Measurements from ENCODE around the gene LMAN2L. TPM values are rescaled to one million over a fixed set of nuclear protein-coding genes. Genes with fewer than 3 reads are reported as not detected.
A peak's percentile ranks its signal among the peaks of the same experiment; 100 is the strongest.

The LMAN2L gene
- total and polyA plus RNA-seq, 2 of the 8 experiments (the other 6 are each of a cell fraction or from before 2014, with no cell fraction given): 14.3 to 17.6 TPM

DNA sequence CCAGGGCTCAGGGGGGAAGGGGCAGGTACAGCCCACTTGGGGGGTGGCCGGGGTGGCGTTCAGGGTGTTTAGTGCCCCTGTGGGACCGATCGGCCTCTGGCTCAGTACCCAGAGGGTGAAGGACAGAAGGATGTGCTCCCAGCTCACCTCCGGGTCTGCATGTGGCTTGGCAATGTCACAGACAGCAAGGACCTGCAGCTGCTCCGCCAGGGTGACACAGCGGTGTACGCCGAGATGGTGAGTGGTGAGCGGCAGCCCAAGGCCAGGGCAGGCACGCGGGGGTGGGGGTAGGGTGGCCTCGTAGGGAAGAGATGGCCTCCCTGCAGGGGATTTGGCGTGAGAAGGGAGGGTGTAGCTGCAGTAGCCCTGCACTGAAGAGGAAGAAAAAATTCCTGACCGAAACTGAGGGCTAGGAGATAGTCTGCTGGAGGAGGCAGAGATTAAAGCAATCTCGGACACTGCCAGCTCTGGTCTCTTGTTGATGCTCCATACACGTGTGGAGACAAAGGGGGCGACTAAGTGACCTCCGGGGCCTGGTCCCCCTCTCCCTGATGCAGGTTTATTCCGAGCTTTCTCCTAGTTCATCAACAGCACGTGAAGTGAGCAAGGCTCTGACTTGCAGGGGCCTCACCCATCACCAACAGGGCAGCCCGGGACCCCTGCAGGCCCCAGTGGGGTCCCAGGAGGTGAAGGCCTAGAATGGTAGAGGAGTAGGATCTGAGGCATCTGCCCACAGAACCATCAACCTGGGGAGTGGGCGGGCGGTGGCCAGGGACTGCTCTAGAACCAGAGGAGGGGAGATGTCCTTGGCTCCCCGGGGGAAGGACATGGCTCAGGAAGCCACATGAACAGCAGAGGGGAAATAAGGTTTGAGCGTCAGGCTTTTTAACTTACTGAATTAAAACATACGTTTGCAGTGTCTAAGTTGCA lies 51.9 kb downstream of the LMAN2L start:
- no peak overlapping the region for H2BK20ac ChIP-seq (ENCODE audit: low read length)
- WGBS, 2 experiments (ENCODE audit: extremely low coverage in 1 of 2, insufficient coverage in 1 of 2, insufficient read length in 1 of 2, insufficient replicate concordance in 2 of 2, low coverage in 1 of 2, low lambda C conversion rate in 2 of 2, missing lambda C conversion rate in 1 of 2): 83% methylated on average over 25 of the region's 27 CpGs; no CpG with 5 or more reads in 1 of the 2 experiments
- CTCF ChIA-PET (ENCODE audit: partially characterized antibody): interaction anchor here (1.1 to 2.7 kb wide), 2 partner anchors 12 to 20 kb away, joined by 5 to 7 read pairs; no protein-coding TSS in a partner anchor
- no peak overlapping the region for H2BK15ac ChIP-seq (ENCODE audit: low read length)
- no peak overlapping the region for H3K4me3 ChIP-seq (ENCODE audit: extremely low read depth in 1 of 4, insufficient read depth in 2 of 4, low read depth in 3 of 4, low read length in 4 of 4)
- no peak for FAIRE-seq
- H4K8ac ChIP-seq (ENCODE audit: extremely low read depth, insufficient read depth, low read length): peak overlapping the region; percentile 57; the same call in 1 of the 2 replicates
- peaks cover 0 to 6% (median under 1%) of the 10 kb centered on the region in 4 experiments; a peak in 3 of 7 replicates for H3K4me1 ChIP-seq (replicated peaks in 1 of 4; ENCODE audit: control insufficient read depth in 3 of 4, insufficient read depth in 4 of 4, low read length in 3 of 4)
- no peak overlapping the region for H2BK120ac ChIP-seq (replicated peaks; ENCODE audit: low read depth, low read length)
- H3K56ac ChIP-seq (replicated peaks; ENCODE audit: insufficient read length, low read depth, low read length): no peak overlapping the region
- H4K5ac ChIP-seq (ENCODE audit: insufficient read length, low read depth, low read length): peak overlapping the region; percentile 25
- H2AK5ac ChIP-seq (ENCODE audit: low read depth, low read length): no peak overlapping the region
- H3K4ac ChIP-seq (replicated peaks; ENCODE audit: insufficient read length, low read depth, low read length): no peak overlapping the region
- H3K27me3 ChIP-seq (replicated peaks in 1 of 4; ENCODE audit: control insufficient read depth in 3 of 4, extremely low read depth in 1 of 4, insufficient read depth in 3 of 4, low read length in 3 of 4): no peaks in the 10 kb centered on the region
- POLR2A ChIA-PET (ENCODE audit: partially characterized antibody): interaction anchor here (0.9 kb wide), 1 partner anchor 9 kb away, joined by 3 read pairs; no protein-coding TSS in a partner anchor
- H3K23me2 ChIP-seq (ENCODE audit: low read depth, low read length): no peaks in the 10 kb centered on the region
- H3K4me2 ChIP-seq (ENCODE audit: insufficient read depth in 1 of 2, low read depth in 2 of 2, low read length in 2 of 2): no peak overlapping the region
- H3K14ac ChIP-seq (ENCODE audit: insufficient read length): no peak overlapping the region
- H3K9ac ChIP-seq (replicated peaks in 1 of 4; ENCODE audit: extremely low read depth in 1 of 4, low read depth in 3 of 4, low read length in 3 of 4): no peak overlapping the region
- no peaks in the 10 kb centered on the region for H3K36me3 ChIP-seq (ENCODE audit: control insufficient read depth in 2 of 4, insufficient read depth in 4 of 4, low read length in 3 of 4)
- no peaks in the 10 kb centered on the region for H3K9me3 ChIP-seq (ENCODE audit: insufficient read depth in 2 of 2, low read depth in 1 of 2, low read length in 1 of 2)
- H3K27ac ChIP-seq (ENCODE audit: low read depth, low read length): no peak overlapping the region
- no peak overlapping the region for H3K18ac ChIP-seq (ENCODE audit: extremely low read depth, low read length)
- H2BK12ac ChIP-seq (ENCODE audit: low read depth, low read length): no peak overlapping the region; the same call in 1 of the 2 replicates
- H4K91ac ChIP-seq (replicated peaks; ENCODE audit: insufficient read length, low read length): peak overlapping the region; percentile 35
- H2BK5ac ChIP-seq (ENCODE audit: low read depth, low read length): peak overlapping the region; percentile 1; the same call in 1 of the 2 replicates
- no peaks in the 10 kb centered on the region for H3K79me2 ChIP-seq (ENCODE audit: control insufficient read depth in 1 of 2, insufficient read depth in 2 of 2, low read length in 2 of 2)
- no peak for DNase-seq (ENCODE audit: low read depth in 1 of 2, low spot score in 2 of 2)
- no peak overlapping the region for H3K23ac ChIP-seq (ENCODE audit: insufficient read length)
- no peaks in the 10 kb centered on the region for H4K20me1 ChIP-seq (replicated peaks in 1 of 2; ENCODE audit: control insufficient read depth in 1 of 2, insufficient read depth in 2 of 2, low read length in 2 of 2)
- no peak overlapping the region for H2AFZ ChIP-seq (ENCODE audit: low read length)
- H3K79me1 ChIP-seq (ENCODE audit: low read depth, low read length): no peaks in the 10 kb centered on the region
- no peak for TF ChIP-seq HDAC2 (IDR thresholded peaks at IDR 0.05; ENCODE audit: borderline replicate concordance in 1 of 2, low read depth in 2 of 2, low read length in 2 of 2)
- TF ChIP-seq EP300 (IDR thresholded peaks at IDR 0.05; ENCODE audit: borderline replicate concordance in 1 of 2, low read depth in 2 of 2, low read length in 2 of 2): no peak
- TF ChIP-seq SAP30 (IDR thresholded peaks at IDR 0.05; ENCODE audit: insufficient read depth, insufficient replicate concordance, low read length): no peak
- TF ChIP-seq SP2 (IDR thresholded peaks at IDR 0.05; ENCODE audit: low read length): no peak
- TF ChIP-seq TBP (IDR thresholded peaks at IDR 0.05; ENCODE audit: low read depth, low read length): no peak
- TF ChIP-seq BCL11A (IDR thresholded peaks at IDR 0.05; ENCODE audit: low read depth in 2 of 2, low read length in 2 of 2): no peak
- no peak for TF ChIP-seq RNF2 (IDR thresholded peaks at IDR 0.05; ENCODE audit: borderline replicate concordance, low read depth, low read length, missing control alignments, poor library complexity, severe bottlenecking)
- no peak for TF ChIP-seq SRF (IDR thresholded peaks at IDR 0.05; ENCODE audit: low read depth, low read length)
- TF ChIP-seq POLR2AphosphoS5 (IDR thresholded peaks at IDR 0.05; ENCODE audit: low read depth, low read length): no peak
- no peak for TF ChIP-seq RBBP5 (IDR thresholded peaks at IDR 0.05; ENCODE audit: borderline replicate concordance, low read depth, low read length)

Data from H1 (cell line).